GM12878 (cell line): ENCODE results near the gene GRK1. TPM values are rescaled to one million over a fixed set of nuclear protein-coding genes. Genes with fewer than 3 reads are reported as not detected.

Experiments used
- ATAC-seq: fragments of 200-7000 bp; cut with Tn5 transposase; 3 replicates; pipeline ENCODE4 v1.9.1; 2020; ENCODE audit warnings: mild to moderate bottlenecking, moderate library complexity
- BruUV-seq: library from RNA; stranded (reverse); fragments of 400-500 nt; replicated peaks from 2 replicates; lab custom pipeline; 2021; lab: Mats Ljungman, UMichigan
- CTCF ChIA-PET: fragments of 300-600 bp; sonication (Branson Sonifier 250); formaldehyde crosslinking; extraction: SDS; loops from one replicate; lab custom pipeline; 2021; ENCODE audit warnings: inconsistent platforms; lab: Yijun Ruan, JAX
- POLR2A ChIA-PET: fragments of 350-600 bp; formaldehyde crosslinking; extraction: SDS; loops from one replicate; lab custom pipeline; 2021; ENCODE audit warnings: inconsistent platforms; lab: Charles Lee
- RAD21 ChIA-PET: fragments of 300-600 bp; sonication (Branson Sonifier 250); formaldehyde crosslinking; loops from one replicate; lab custom pipeline; 2023; ENCODE audit warnings: antibody characterized with exemption; ENCODE audit not compliant: unreplicated experiment; lab: Charles Lee
- SMC1A ChIA-PET: fragments of 300-600 bp; sonication (Branson Sonifier 250); formaldehyde crosslinking; loops from one replicate; lab custom pipeline; 2023; ENCODE audit not compliant: unreplicated experiment, uncharacterized antibody; lab: Charles Lee
- DNase-seq: peaks from one replicate; pipeline ENCODE4 v3.0.0-alpha.2; 2011; ENCODE audit warnings: low read depth, low spot score
- FAIRE-seq: peaks from 3 replicates; lab custom pipeline; 2011; peaks lifted over from hg19 to GRCh38; lab: Jason Lieb, UNC
- H2AFZ ChIP-seq: 2 replicates; pipeline ENCODE4 v1.6.0; 2011; ENCODE audit warnings: low read depth, low read length, control low read depth; ENCODE audit not compliant: control insufficient read depth
- H3K27ac ChIP-seq: 2 replicates; pipeline ENCODE4 v1.5.1; 2011; ENCODE audit warnings: control low read depth; ENCODE audit not compliant: control insufficient read depth, insufficient read depth
- H3K27me3 ChIP-seq, 2 experiments: replicated peaks in 1 of 2; 2 replicates each; pipeline versions ENCODE4 v1.6.0 to v1.6.1; 2011; ENCODE audit warnings: low read length in 1 of 2; ENCODE audit not compliant: control insufficient read depth in 2 of 2, insufficient read depth in 2 of 2
- H3K36me3 ChIP-seq, 2 experiments: 2 replicates each; pipeline ENCODE4 v1.5.1; 2011; ENCODE audit warnings: low read length in 1 of 2; ENCODE audit not compliant: control insufficient read depth in 2 of 2, insufficient read depth in 2 of 2
- H3K4me1 ChIP-seq: 2 replicates; pipeline ENCODE4 v1.6.1; 2011; ENCODE audit warnings: mild to moderate bottlenecking, low read length, moderate library complexity, mixed read lengths; ENCODE audit not compliant: control insufficient read depth, insufficient read depth
- H3K4me2 ChIP-seq: 2 replicates; pipeline ENCODE4 v1.6.0; 2011; ENCODE audit warnings: control low read depth; ENCODE audit not compliant: control insufficient read depth, insufficient read depth
- H3K4me3 ChIP-seq: fragments of 200-600 bp; sonication (generic); 2 replicates; pipeline ENCODE4 v1.5.1; 2016
- H3K79me2 ChIP-seq: 2 replicates; pipeline ENCODE4 v1.6.0; 2011; ENCODE audit warnings: low read length; ENCODE audit not compliant: control insufficient read depth, insufficient read depth
- H3K9ac ChIP-seq: 2 replicates; pipeline ENCODE4 v1.8.0; 2011; ENCODE audit warnings: low read length, control low read depth, mixed read lengths; ENCODE audit not compliant: control insufficient read depth, insufficient read depth
- H3K9me3 ChIP-seq: replicated peaks from 3 replicates; pipeline ENCODE4 v1.5.1; 2011; ENCODE audit warnings: mild to moderate bottlenecking, low read length; ENCODE audit not compliant: control insufficient read depth, insufficient read depth
- H4K20me1 ChIP-seq: 2 replicates; pipeline ENCODE4 v1.6.0; 2011; ENCODE audit not compliant: control insufficient read depth, insufficient read depth
- ATF3 ChIP-seq: IDR thresholded peaks from 2 replicates; pipeline ENCODE4 v1.6.1; 2011; ENCODE audit warnings: low read depth, mild to moderate bottlenecking, low read length, moderate library complexity, borderline replicate concordance; ENCODE audit errors: extremely low read depth
- BHLHE40 ChIP-seq, 2 experiments: fragments of 450-650 bp in 1 of 2; IDR thresholded peaks; 2 replicates each; pipeline ENCODE4 v1.6.1; 2011 to 2017; ENCODE audit warnings: low read depth in 2 of 2, borderline replicate concordance in 1 of 2, improper control_type of control experiment in 1 of 2, low read length in 1 of 2, mild to moderate bottlenecking in 1 of 2
- CTCF ChIP-seq, 3 experiments: IDR thresholded peaks in 2 of 3; conservative IDR thresholded peaks in 1 of 3; 2 replicates each; pipeline ENCODE4 v1.5.1; 2011; ENCODE audit warnings: low read depth in 3 of 3, low read length in 3 of 3, mild to moderate bottlenecking in 3 of 3, control low read depth in 2 of 3, moderate library complexity in 2 of 3, inconsistent platforms in 1 of 3, mixed read lengths in 1 of 3; ENCODE audit not compliant: control insufficient read depth in 2 of 3, insufficient read depth in 1 of 3; ENCODE audit errors: extremely low read depth in 1 of 3
- FOS ChIP-seq: IDR thresholded peaks from 3 replicates; pipeline ENCODE4 v1.6.1; 2011; ENCODE audit warnings: borderline replicate concordance; ENCODE audit not compliant: insufficient read length; ENCODE audit errors: extremely low read depth
- MTA2 ChIP-seq: fragments of 450-650 bp; IDR thresholded peaks from 2 replicates; pipeline ENCODE4 v1.6.1; 2016; ENCODE audit warnings: low read depth, mild to moderate bottlenecking, moderate library complexity
- NKRF ChIP-seq: fragments of 450-650 bp; conservative IDR thresholded peaks from 2 replicates; pipeline ENCODE4 v1.6.1; 2017; ENCODE audit warnings: mild to moderate bottlenecking, moderate library complexity
- RUNX3 ChIP-seq: IDR thresholded peaks from 2 replicates; pipeline ENCODE4 v1.6.1; 2012; ENCODE audit warnings: low read length, inconsistent platforms
- SIN3A ChIP-seq: IDR thresholded peaks from 2 replicates; pipeline ENCODE4 v1.6.1; 2012; ENCODE audit warnings: low read depth, low read length, improper control_type of control experiment
- SMC3 ChIP-seq: IDR thresholded peaks from 2 replicates; pipeline ENCODE4 v1.6.1; 2011; ENCODE audit warnings: low read length, improper control_type of control experiment, borderline replicate concordance
- SRF ChIP-seq, 2 experiments: IDR thresholded peaks; 2 replicates each; pipeline ENCODE4 v1.6.1; 2011; ENCODE audit warnings: low read depth in 2 of 2, low read length in 2 of 2, mild to moderate bottlenecking in 1 of 2, moderate library complexity in 1 of 2
- TBL1XR1 ChIP-seq: IDR thresholded peaks from 2 replicates; pipeline ENCODE4 v1.6.1; 2012; ENCODE audit warnings: low read depth, low read length, improper control_type of control experiment
- WRNIP1 ChIP-seq: IDR thresholded peaks from 2 replicates; pipeline ENCODE4 v1.6.1; 2011; ENCODE audit warnings: low read depth, low read length, improper control_type of control experiment, borderline replicate concordance
- ZNF24 ChIP-seq: fragments of 450-650 bp; IDR thresholded peaks from 2 replicates; pipeline ENCODE4 v1.6.1; 2017; ENCODE audit warnings: antibody characterized with exemption, mild to moderate bottlenecking
- ZNF592 ChIP-seq: fragments of 450-650 bp; IDR thresholded peaks from 2 replicates; pipeline ENCODE4 v1.6.1; 2017; ENCODE audit warnings: mild to moderate bottlenecking, moderate library complexity
- WGBS: methylation state at CpG from one replicate; pipeline ENCODE4 v1.1.6; 2016; ENCODE audit warnings: low lambda C conversion rate; ENCODE audit not compliant: insufficient replicate concordance, insufficient coverage; ENCODE audit errors: missing lambda C conversion rate; 5-methylcytosine and 5-hydroxymethylcytosine counted together
- in situ Hi-C: fragments of 300-500 bp; cut with MboI; formaldehyde crosslinking; loops from 9 replicates; pipeline ENCODE4 v1.14.3; 2018; ENCODE audit warnings: mixed read lengths
- intact Hi-C: fragments of 100-400 bp; cut with micrococcal nuclease; formaldehyde crosslinking; loops from one replicate; pipeline ENCODE4 v1.14.2; 2022; ENCODE audit not compliant: unreplicated experiment
- polyA plus RNA-seq, 11 experiments: library from polyadenylated mRNA; depleted of rRNA in 4 of 11; unstranded in 6 of 11; stranded (reverse) in 5 of 11; fragments of >200 nt; fragmentation: Nextera tagmentation in 4 of 11; fragmentation: Illumina TruSeq in 1 of 11; extraction: Ambion mirVana in 4 of 11; extraction: Trizol in 1 of 11; gene quantifications; 1 replicate in 1 of 11; 2 replicates in 10 of 11; pipeline versions ENCODE4 v1.2.1 to v1.2.3, GENCODE V29; 2011 to 2016; ENCODE audit warnings: inconsistent platforms in 2 of 11, missing spikeins in 2 of 11, low read depth in 1 of 11
- total RNA-seq, 4 experiments: library from RNA; depleted of rRNA in 3 of 4; stranded (reverse); fragments of >200 nt in 3 of 4; fragmentation: Illumina TruSeq in 1 of 4; extraction: Trizol in 1 of 4; gene quantifications; 2 replicates each; pipeline versions ENCODE4 v1.2.1 to v1.2.3, GENCODE V29; 2013 to 2021

Gene GRK1
- total and polyA plus RNA-seq, 10 of the 15 experiments (the other 5 are each of a cell fraction or from before 2014, with no cell fraction given): under 0.01 to 0.04 TPM; not detected in 8

- intact Hi-C loops (no loop called here), in situ Hi-C loops (no loop called here)
- Histone ChIP-seq H3K4me2 (no peak overlapping the region), H3K4me3 (no peak overlapping the region), H3K27ac (no peak overlapping the region), H2AFZ (no peak overlapping the region), H4K20me1 (no peaks in the 10 kb centered on the region), H3K4me1 (no peaks in the 10 kb centered on the region), H3K27me3 (no peaks in the 10 kb centered on the region; a peak in 2 of 4 replicates), H3K9me3 (no peaks in the 10 kb centered on the region), H3K36me3 (no peaks in the 10 kb centered on the region), H3K9ac (no peak overlapping the region), H3K79me2 (no peaks in the 10 kb centered on the region)
- ATAC-seq (no peak), DNase-seq (no peak), FAIRE-seq (no peak)
- RAD21 ChIA-PET: no interaction called here
- SMC1A ChIA-PET: no interaction called here
- BruUV-seq: no TSS peak
- WGBS: 12% methylated on average over 5 of the region's 5 CpGs
- CTCF ChIA-PET: no interaction called here
- POLR2A ChIA-PET: no interaction called here
- TF ChIP-seq ATF3: no peak
- no peak for TF ChIP-seq SMC3
- TF ChIP-seq ZNF24: no peak
- TF ChIP-seq ZNF592: no peak
- TF ChIP-seq MTA2: no peak
- TF ChIP-seq FOS: no peak
- TF ChIP-seq TBL1XR1: no peak
- TF ChIP-seq BHLHE40 (IDR thresholded peaks at IDR 0.05; ENCODE audit: borderline replicate concordance in 1 of 2, low read depth in 2 of 2, low read length in 1 of 2): no peak
- TF ChIP-seq NKRF: no peak
- TF ChIP-seq SIN3A: no peak
- TF ChIP-seq CTCF (IDR thresholded peaks at IDR 0.05 in 2 of 3, conservative IDR thresholded peaks at IDR 0.05 in 1 of 3; ENCODE audit: control insufficient read depth in 2 of 3, extremely low read depth in 1 of 3, insufficient read depth in 1 of 3, low read depth in 3 of 3, low read length in 3 of 3): no peak
- no peak for TF ChIP-seq WRNIP1
- TF ChIP-seq SRF (IDR thresholded peaks at IDR 0.05; ENCODE audit: low read depth in 2 of 2, low read length in 2 of 2): no peak
- TF ChIP-seq RUNX3: no peak
These were observed 117.6 kb downstream of the GRK1 start for GRCh38 chr13:113784645-113785024.
